ENCODE results near the gene MYO3B.
"Not testable (repeated sequence)": the region's sequence is repeated elsewhere in the genome, so short reads cannot be mapped to it uniquely, and the experiment has no call there.

Gene MYO3B

GRCh38 chr2:170263728-170264521 lies 86.0 kb downstream of the MYO3B start:
- not testable (repeated sequence) for DNase-seq

- DNase-seq: no peak
Observed at GRCh38 chr2:170264522-170264860, 86.5 kb downstream of the MYO3B start.

GRCh38 chr2:170264865-170265264 lies 86.9 kb downstream of the MYO3B start:
- no peak for DNase-seq

DNA sequence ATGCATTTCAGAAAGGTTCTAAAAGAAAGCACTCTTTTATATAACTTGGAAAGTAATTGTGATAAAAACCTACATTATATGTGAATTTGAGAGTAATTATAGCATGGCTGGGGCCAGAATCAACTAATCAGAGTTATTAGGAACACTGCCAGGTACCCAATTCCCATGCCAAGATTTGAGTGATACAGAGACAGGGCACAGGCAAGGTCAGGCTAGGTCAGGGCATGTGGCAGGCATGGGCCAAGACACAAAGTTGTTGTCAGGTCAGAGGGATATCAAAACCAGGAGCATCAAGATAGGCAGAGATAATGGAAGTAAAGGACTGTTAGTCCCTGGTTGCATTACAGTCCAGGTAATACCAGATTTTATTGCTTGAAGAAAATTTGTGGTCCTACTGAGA lies 87.4 kb downstream of the MYO3B start:
- DNase-seq: no peak

DNA sequence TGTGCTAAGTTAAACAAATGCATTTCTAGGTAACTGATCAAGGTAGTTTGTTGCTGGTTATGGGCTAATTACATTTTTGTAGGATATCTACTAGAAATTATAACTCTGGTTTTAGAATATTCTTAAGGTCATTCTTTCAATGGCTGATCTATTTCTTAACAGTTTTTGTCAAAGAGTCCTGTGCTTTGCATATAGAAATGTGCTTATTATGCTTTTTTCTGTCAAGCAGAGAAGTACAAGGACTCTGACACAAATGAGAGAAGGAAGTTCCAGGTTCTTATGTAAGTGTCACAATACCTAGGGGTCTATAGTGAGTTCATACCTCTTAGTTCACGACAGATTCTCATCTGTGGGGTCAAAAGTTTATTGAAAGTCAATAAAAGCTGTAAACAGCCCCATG lies 88.4 kb downstream of the MYO3B start:
- DNase-seq: no peak

DNA sequence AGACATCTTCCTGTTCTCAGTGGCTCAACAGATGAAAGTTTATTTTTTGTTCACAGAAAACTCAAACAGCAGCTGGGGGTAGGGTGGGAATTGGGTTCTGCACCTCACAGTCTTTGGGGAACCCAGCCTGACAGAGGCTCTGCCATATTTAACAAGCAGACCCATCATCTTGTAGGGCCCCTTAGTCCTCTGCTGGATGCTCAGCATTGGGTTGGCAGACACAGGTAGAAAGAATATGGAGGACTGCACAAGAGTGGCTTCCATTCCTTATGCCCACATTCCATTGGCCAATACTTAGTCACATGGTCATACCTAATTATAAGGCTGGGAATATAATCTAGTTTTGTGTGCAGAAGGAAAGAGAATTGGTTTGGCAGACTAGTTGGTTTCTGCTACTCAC lies 89.1 kb downstream of the MYO3B start:
- no peak for DNase-seq

DNA sequence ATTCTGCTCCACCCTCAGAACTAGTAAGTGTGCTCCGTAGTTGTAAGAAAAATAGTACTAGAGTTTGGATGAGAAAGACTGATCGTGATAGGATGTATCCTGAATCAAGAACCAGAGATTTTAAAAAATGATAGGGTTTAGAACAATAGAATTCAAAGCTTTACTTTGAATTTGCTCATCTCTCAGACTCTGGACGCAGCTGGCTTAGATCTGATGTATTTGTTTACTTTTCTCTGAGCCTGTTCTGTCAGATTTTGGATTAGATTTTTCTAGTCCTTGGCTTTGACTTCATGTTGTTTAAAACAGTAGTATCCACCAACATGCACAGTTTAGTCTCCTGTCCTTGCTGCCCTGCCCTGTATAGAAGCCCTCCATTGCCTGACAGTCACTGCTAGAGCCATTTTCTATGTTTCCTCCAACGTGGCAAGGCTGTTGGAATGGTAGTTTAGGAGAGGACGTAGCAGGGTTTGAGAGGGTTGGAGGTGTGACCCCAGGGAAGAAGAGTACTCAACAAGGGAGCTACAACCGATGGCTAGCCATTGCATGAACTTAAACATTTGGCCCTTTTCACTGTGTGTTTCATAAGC lies 92.4 kb downstream of the MYO3B start:
- DNase-seq: no peak

- DNase-seq: peak; percentile 1
Observed at GRCh38 chr2:170271340-170271739, 93.4 kb downstream of the MYO3B start.

DNA sequence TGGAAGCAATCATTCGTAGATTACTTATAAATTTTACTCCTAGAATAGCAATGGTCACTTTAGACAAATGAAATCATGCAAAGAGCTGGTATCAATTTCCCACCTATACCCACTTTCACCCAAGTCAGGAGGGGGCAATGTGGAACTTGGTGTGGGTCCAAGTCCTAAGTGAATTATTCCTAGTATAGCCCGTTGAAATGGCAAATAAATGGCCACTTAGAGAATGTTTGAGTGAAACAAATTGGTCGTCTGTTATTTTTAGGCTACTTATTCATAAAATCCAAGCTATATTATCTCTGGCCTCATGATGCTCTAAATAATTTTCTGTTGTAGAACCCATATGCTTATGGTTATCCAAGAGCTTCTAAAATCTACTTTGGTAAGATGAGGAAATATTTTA lies 98.1 kb downstream of the MYO3B start:
- DNase-seq: no peak

GRCh38 chr2:170276925-170277629 lies 99.1 kb downstream of the MYO3B start:
- no peak for DNase-seq

- no peak for DNase-seq
Observed at GRCh38 chr2:170277951-170278350, 100.0 kb downstream of the MYO3B start.

- not testable (repeated sequence) for DNase-seq
Observed at GRCh38 chr2:170279615-170280014, 101.7 kb downstream of the MYO3B start.

- DNase-seq: no peak
Observed at GRCh38 chr2:170282851-170283250, 104.9 kb downstream of the MYO3B start.

- DNase-seq: no peak
Observed at GRCh38 chr2:170284205-170284604, 106.3 kb downstream of the MYO3B start.

DNA sequence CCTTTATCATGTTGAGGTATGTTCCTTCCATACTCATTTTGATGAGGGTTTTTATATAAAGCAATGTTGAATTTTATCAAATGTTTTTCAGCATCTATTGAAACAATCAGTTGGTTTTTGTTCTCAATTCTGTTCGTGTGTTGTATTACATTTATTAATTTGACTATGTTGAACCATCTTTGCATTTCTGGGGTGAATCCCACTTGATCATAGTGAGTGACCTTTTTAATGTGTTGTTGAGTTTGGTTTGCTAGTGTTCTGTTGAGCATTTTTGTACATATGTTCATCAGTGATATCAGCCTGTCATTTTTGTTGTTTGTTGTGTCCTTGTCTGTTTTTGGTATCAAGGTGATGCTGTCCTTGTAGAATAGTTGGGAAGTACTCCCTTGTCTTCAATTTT lies 110.9 kb downstream of the MYO3B start:
- no peak for DNase-seq

DNA sequence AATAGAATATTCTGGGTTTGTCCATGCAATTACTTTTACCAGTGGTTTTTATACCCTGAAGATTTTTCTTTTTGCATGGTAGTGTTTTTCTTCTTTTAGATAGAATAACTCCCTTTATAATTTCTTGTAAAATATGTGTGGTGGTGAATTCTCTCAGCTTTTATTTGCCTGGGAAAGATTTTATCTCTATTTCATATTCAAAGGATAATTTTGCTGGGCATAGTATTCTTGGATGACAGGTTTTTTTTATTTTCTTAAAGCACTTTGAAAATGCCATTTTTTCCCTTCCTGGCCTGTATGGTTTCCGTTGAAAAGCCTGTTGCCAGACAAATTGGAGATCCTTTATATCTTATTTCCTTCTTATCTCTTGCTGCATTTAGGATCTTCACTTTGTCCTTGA lies 113.5 kb downstream of the MYO3B start:
- DNase-seq: no peak

- no peak for DNase-seq
Observed at GRCh38 chr2:170292415-170292814, 114.5 kb downstream of the MYO3B start.

GRCh38 chr2:170297496-170297895 lies 119.5 kb downstream of the MYO3B start:
- DNase-seq: no peak

DNA sequence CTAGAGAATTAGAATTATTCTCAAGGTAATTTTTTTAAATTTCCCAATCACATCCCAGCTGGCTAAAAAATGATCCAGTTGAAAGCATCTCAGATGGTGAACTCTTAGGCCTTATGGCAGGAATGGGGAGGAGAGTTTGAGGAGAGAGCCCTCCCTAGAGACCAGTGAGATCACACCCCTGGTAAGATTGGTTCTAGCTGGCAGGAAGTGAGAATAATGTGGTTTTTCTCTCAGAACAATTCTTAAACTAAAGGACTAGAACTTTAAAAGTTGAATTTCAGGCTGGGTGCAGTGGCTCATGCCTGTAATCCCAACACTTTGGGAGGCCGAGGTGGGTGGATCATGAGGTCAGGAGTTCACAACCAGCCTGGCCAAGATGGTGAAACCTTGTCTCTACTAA lies 120.2 kb downstream of the MYO3B start:
- no peak for DNase-seq

- no peak for DNase-seq
Observed at GRCh38 chr2:170298861-170299429, 121.0 kb downstream of the MYO3B start.

GRCh38 chr2:170300993-170301392 lies 123.0 kb downstream of the MYO3B start:
- DNase-seq: no peak

GRCh38 chr2:170301626-170302025 lies 123.7 kb downstream of the MYO3B start:
- DNase-seq: no peak

DNA sequence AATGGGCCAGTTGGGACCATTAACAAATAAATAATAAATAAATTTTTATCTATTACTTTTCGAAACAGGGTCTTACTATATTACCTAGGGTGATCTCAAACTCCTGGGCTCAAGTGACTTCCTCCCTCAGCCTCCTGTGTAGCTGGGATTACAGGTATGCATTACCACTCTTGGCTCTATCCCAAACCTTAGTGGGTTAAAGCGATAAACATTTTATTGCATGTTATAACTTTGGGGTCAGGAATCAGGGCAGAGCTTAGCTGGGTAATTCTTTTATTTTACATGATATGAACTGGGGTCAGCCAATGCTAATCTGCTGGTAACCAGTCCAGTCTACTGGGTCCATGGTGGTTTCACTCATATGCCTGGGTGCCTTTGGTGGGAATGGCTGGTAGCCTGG lies 127.8 kb downstream of the MYO3B start:
- DNase-seq: no peak

GRCh38 chr2:170306293-170306873 lies 128.4 kb downstream of the MYO3B start:
- no peak for DNase-seq
